GM20000 (cell line): Measurements from ENCODE around the gene ING3.

Experiments
- DNase-seq: peaks from one replicate; pipeline ENCODE4 v3.0.0; 2012; ENCODE audit warnings: low spot score
- TF ChIP-seq, protein P1 (sequence below): IDR thresholded peaks from 2 replicates; pipeline ENCODE4 v1.5.1; 2012; ENCODE audit warnings: mild to moderate bottlenecking, control low read depth; ENCODE audit errors: extremely low read depth, missing control alignments

The ING3 gene

GRCh38 chr7:121016966-121017365, 66.4 kb downstream of the ING3 start:
- TF ChIP-seq, protein P1, sequence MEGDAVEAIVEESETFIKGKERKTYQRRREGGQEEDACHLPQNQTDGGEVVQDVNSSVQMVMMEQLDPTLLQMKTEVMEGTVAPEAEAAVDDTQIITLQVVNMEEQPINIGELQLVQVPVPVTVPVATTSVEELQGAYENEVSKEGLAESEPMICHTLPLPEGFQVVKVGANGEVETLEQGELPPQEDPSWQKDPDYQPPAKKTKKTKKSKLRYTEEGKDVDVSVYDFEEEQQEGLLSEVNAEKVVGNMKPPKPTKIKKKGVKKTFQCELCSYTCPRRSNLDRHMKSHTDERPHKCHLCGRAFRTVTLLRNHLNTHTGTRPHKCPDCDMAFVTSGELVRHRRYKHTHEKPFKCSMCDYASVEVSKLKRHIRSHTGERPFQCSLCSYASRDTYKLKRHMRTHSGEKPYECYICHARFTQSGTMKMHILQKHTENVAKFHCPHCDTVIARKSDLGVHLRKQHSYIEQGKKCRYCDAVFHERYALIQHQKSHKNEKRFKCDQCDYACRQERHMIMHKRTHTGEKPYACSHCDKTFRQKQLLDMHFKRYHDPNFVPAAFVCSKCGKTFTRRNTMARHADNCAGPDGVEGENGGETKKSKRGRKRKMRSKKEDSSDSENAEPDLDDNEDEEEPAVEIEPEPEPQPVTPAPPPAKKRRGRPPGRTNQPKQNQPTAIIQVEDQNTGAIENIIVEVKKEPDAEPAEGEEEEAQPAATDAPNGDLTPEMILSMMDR, result no peak
- DNase-seq, result no peak

DNA sequence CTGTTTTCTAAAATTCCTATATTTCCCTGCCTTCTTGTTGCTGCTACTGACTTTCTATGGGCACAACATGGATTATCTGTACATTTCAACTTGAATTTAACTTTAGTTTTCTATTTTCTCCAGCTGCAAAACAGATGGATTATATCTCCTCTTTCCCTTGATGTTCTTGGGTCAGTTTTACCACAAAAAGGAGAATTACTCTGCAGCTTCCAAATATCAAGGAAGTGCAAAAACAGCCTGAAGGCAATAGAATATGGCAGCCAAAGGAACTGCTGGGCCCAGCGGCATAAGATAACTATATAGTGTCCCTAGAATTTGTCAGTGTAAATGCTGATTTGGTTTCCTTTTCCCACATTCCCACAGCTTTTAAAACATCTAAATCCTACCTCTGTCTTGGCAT, 67.0 kb downstream of the ING3 start:
- no peak for DNase-seq
- TF ChIP-seq, protein P1, result no peak

GRCh38 chr7:121019018-121019417, 68.4 kb downstream of the ING3 start:
- TF ChIP-seq, protein P1, result no peak
- no peak for DNase-seq

GRCh38 chr7:121020249-121020988, 69.8 kb downstream of the ING3 start:
- TF ChIP-seq, protein P1, result no peak
- no peak for DNase-seq

- DNase-seq, result no peak
- TF ChIP-seq, protein P1, result no peak
Measured at GRCh38 chr7:121020989-121021969, 70.7 kb downstream of the ING3 start.

GRCh38 chr7:121023194-121023593, 72.6 kb downstream of the ING3 start:
- TF ChIP-seq, protein P1, result no peak
- DNase-seq, result no peak
